ENCODE measurements around the gene SNX5.
"Not testable (repeated sequence)": the region's sequence is repeated elsewhere in the genome, so short reads cannot be mapped to it uniquely, and the experiment has no call there.

SNX5 gene

GRCh38 chr20:17992847-17993513 lies 24.4 kb upstream of the SNX5 start:
- DNase-seq: peak; percentile 94

GRCh38 chr20:17992224-17992637 lies 23.6 kb upstream of the SNX5 start:
- no peak for DNase-seq

GRCh38 chr20:17990278-17990972 lies 21.8 kb upstream of the SNX5 start:
- no peak for DNase-seq

DNA sequence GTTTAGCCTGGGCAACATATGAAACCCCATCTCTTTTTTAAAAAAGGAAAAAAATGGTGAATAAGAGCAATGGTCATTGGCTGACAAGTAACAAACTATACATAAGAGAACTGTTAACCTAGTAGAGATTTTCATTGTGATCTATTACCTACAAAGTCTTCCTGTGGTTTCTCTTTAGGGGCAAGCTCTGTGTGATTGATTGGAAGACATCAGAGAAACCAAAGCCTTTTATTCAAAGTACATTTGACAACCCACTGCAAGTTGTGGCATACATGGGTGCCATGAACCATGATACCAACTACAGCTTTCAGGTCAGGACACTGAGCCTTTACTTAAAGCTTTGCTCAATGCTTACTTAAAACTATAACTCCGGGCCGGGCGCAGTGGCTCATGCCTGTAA lies 19.4 kb upstream of the SNX5 start:
- no peak for DNase-seq

GRCh38 chr20:17985388-17986018 lies 16.9 kb upstream of the SNX5 start:
- no peak for DNase-seq

DNA sequence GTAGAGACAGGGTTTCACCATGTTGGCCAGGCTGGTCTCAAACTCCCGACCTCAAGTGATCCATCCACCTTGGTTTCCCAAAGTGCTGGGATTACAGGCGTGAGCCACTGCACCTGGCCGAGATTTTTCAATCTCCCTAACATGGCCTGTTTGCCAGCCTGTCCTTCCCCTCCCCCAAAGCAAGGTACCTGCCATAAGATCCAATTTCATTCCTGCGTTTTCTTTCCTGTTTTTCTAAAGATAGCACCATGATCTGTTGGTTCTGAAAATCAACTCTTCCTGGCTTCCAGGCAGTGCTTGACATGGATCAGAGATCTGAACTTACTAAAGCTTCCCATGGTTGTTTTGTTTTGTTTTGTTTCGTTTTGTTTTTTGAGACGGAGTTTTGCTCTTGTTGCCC lies 7.7 kb upstream of the SNX5 start:
- DNase-seq: no peak

- DNase-seq: peak; percentile 41
Measured at GRCh38 chr20:17972121-17972520, 3.5 kb upstream of the SNX5 start.

- DNase-seq: peak; percentile 35
Measured at GRCh38 chr20:17971300-17972013, 2.9 kb upstream of the SNX5 start.

- peak; percentile 46 for DNase-seq
Measured at GRCh38 chr20:17969884-17970409, 1.4 kb upstream of the SNX5 start.

DNA sequence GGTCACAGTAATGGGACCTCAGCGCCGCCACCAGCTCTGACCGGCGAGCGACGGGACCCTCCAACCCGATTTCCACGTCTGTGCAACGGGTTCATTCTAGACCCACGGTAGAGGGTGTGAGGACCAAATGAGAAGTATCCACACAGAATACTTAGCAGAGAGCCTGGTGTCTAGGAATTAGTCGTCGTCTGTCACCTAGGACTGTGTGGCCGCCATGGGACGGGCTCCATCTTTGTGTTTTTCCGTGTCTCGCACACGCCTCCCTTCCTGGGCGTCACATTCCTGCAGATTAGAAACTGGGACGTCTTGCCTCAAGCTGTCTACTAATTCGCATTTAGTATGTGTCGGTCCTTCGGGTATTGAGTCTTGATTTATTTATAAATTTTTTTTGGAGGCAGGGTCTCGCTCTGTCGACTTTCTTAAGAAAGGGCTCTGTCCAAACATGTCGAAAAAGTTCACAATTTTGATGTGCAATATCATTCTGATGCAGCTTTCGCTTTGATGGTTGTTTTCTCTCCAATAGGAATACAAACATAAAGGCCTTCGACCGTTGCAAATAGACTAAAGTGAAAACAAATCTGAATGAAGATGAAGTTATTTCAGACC lies 787 bp upstream of the SNX5 start:
- DNase-seq: peak; percentile 70

- peak; percentile 76 for DNase-seq
Measured at GRCh38 chr20:17967521-17968365, 851 bp downstream of the SNX5 start.

DNA sequence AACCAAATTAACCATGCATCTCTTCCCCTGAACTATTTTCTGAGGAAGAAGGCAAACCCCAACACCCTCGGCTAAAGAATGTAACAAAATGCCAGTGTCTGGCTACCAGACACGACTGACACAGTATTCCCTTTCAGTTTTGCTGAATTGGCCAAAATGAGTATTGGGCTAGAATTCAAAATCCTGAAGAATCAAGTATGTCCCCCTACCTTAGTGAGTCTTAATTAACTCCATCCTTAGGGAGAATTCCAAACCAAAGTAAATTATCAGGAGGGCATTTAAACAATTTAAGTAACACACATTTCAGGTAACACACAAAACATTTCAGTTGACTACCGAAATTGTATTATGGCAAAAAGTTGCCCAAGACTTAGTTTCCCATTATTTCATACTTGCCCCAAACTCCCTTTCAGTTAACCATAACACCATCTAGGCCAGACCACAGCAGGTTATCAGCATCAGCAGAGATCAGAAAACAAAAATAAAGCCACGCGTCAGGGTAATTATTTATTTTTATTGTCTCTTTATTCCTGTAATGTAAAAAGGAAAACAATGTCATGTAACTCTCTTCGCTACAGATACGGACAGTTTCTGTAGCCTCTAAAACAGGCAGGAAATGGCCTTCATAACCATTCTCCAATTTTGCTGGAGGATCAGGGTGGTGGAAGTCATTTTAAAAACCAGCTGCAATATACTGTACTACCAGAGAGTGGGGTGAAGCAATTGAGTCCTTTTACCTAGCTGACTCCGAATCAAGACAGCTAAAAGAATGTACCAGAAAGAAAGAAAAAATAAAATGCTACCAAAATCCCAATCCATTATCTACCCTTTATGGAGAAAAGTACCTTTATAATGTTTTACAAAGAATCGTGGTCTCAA lies 1.9 kb downstream of the SNX5 start:
- DNase-seq: peak; percentile 54

- DNase-seq: no peak
Measured at GRCh38 chr20:17965042-17965697, 3.4 kb downstream of the SNX5 start.

DNA sequence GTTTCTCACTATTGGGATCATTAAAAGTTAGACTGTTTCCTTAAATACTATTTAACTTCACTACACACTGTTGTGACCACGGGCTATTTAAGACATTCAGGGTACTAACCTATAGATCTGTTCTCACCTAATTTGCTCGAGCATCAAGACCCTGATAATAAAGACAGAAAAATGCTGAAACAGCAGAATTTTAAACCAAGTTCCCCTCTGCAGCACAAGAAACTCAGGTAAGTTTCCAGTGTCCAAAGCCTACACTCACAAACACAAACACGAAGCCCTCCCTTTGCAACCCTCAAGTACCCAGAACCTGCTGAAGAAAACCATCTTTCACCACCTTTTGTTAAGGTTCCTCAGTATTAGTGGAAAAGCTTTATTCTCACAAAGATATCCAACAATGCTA lies 4.0 kb downstream of the SNX5 start:
- no peak for DNase-seq

DNA sequence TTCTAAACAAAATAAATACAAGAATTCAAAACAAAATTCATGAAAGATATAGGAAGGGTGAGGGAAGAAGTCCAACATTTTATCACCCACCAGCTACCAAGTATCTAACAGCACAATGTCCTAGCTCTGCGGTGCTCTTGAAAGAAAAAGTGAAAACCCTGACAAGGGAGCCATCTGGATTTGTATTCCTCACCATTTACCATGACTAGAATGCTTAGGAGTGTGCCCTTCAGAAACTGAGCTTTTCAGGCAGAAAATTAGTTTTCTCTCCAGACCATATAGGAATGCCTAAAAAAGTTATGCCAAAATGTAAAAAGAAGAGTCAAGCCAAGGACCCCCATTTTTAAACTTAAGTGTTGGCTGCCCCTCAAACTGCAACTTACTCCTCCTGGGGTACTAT lies 4.5 kb downstream of the SNX5 start:
- no peak for DNase-seq

DNA sequence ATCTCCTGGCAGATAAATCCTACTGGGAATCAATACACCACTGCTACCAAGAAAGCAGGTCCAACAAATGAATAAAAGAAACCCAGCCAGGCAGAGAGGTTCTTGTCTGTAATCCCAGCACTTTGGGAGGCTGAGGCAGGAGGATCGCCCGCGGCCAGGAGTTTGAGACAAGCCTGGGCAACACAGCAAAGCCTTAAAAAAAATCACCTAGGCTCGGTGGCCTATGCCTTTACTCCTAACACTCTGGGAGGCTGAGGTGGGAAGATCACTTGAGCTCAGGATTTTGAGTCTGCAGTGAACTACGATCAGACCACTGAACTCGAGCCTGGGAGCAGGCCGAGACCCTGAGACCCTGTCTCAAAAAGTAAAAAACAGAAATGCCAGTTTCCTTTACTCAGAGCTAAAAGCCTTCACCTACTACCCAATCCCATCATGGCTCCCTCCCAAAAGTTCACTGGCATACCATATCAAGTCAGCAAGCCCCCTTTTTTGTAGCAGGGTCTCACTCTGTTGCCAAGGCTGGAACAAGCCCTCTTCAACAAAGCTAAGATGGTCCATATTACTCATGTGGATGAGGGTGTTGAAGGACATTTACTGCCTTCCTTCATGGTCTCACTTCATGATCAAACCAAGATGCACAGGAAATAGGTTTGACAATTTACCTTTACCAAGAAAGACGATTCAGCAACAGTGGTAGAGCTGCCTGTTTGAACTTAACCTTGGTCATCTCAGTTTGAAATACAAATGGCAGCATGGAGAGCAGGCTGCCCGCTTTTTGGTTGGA lies 5.3 kb downstream of the SNX5 start:
- no peak for DNase-seq

GRCh38 chr20:17961587-17961940 lies 7.0 kb downstream of the SNX5 start:
- no peak for DNase-seq

GRCh38 chr20:17960927-17961586 lies 7.5 kb downstream of the SNX5 start:
- no peak for DNase-seq

GRCh38 chr20:17960400-17960885 lies 8.2 kb downstream of the SNX5 start:
- not testable (repeated sequence) for DNase-seq
